Measurements from ENCODE around the gene BRINP2. TPM values are rescaled to one million over a fixed set of nuclear protein-coding genes. Genes with fewer than 3 reads are reported as not detected.

Gene BRINP2
- total and polyA plus RNA-seq, 8 donors, result 0.08 to 0.55 (median 0.15) TPM; not detected in 5

DNA sequence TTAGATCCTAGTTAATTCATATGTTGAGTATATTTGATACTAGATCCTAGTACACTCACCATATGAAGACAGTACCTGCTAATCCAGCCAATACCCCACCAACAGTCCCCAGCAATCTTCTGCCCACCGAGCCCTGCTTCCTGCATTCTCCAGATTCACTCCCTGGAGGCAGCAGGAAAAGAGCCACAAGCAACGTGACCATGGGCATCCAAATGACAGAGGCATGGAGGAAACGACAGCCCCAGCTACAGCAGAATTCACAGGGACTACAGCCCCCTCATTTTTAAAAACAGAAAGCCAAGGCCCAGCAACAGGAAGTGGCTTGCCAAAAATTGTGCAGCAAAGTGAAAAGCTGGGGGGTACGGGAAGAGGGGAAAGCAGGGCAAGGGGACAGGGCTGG lies 35.5 kb upstream of the BRINP2 start:
- intact Hi-C loops (cut with DNase I; ENCODE audit: low total_unique reads), result no loop called here
- no peak for DNase-seq
- H3K9me3 ChIP-seq, result no peaks in the 10 kb centered on the region
- TF ChIP-seq POLR2A (IDR thresholded peaks at IDR 0.05) (no peak), EP300 (IDR thresholded peaks at IDR 0.05) (no peak), POLR2AphosphoS5 (IDR thresholded peaks at IDR 0.05) (no peak)
- TF ChIP-seq, protein P1, sequence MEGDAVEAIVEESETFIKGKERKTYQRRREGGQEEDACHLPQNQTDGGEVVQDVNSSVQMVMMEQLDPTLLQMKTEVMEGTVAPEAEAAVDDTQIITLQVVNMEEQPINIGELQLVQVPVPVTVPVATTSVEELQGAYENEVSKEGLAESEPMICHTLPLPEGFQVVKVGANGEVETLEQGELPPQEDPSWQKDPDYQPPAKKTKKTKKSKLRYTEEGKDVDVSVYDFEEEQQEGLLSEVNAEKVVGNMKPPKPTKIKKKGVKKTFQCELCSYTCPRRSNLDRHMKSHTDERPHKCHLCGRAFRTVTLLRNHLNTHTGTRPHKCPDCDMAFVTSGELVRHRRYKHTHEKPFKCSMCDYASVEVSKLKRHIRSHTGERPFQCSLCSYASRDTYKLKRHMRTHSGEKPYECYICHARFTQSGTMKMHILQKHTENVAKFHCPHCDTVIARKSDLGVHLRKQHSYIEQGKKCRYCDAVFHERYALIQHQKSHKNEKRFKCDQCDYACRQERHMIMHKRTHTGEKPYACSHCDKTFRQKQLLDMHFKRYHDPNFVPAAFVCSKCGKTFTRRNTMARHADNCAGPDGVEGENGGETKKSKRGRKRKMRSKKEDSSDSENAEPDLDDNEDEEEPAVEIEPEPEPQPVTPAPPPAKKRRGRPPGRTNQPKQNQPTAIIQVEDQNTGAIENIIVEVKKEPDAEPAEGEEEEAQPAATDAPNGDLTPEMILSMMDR (IDR thresholded peaks at IDR 0.05), result no peak
- no peaks in the 10 kb centered on the region for H3K27me3 ChIP-seq
- no peaks in the 10 kb centered on the region for H3K4me1 ChIP-seq
- H3K4me3 ChIP-seq, result no peak overlapping the region
- no peaks in the 10 kb centered on the region for H3K36me3 ChIP-seq
- no peak overlapping the region for H3K27ac ChIP-seq
- 50 to 68% (median 62%) methylated on average over 4 of the region's 4 CpGs for WGBS, 5 donors

DNA sequence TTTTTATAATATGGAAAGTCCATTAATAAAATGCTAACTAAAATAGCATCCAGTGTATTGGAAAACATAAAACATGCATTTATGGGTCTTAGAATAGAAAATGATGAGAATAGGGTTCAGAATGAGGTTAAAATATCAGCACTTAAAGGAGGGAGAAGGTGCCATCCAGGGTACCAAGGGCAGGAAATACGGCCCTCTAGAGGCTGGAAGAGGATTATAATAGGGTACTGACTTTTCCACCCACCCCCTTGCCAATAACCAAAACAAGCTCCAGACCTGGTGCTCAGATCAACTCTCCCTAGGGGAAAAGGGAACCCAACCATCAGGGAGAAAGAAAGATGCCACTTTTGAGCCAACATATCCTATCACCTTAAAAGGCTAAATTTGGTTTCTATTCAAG lies 32.9 kb upstream of the BRINP2 start:
- 30 to 68% (median 33%) methylated on average over 1 of the region's 1 CpG for WGBS, 5 donors
- TF ChIP-seq EP300 (IDR thresholded peaks at IDR 0.05), result no peak
- no peak for TF ChIP-seq POLR2A (IDR thresholded peaks at IDR 0.05)
- TF ChIP-seq POLR2AphosphoS5 (IDR thresholded peaks at IDR 0.05), result no peak
- TF ChIP-seq, protein P1 (IDR thresholded peaks at IDR 0.05), result no peak
- Histone ChIP-seq H3K4me3 (no peak overlapping the region), H3K9me3 (no peaks in the 10 kb centered on the region), H3K27me3 (no peaks in the 10 kb centered on the region), H3K4me1 (no peaks in the 10 kb centered on the region), H3K27ac (no peak overlapping the region), H3K36me3 (no peaks in the 10 kb centered on the region)
- intact Hi-C loops (cut with DNase I; ENCODE audit: low total_unique reads), result no loop called here
- no peak for DNase-seq

DNA sequence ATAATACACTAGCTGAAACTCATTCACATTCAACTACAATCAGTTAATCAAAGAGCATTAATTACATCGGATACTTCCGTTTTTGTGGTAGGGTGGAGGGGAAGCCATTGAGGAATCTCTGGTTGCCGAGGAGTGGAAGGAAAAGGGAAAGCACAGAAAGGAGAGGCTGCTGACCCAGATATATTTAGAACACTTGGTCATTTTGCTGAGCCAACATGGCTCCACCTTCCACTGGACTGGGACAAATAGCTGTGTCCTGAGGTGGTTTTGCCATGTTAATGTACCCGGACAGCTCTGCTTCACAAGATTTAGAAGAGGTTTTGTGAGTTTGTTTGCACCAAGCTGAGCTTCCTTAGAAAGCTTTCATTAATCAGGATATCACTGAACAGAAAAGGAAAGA lies 32.4 kb upstream of the BRINP2 start:
- TF ChIP-seq EP300 (IDR thresholded peaks at IDR 0.05) (no peak), POLR2AphosphoS5 (IDR thresholded peaks at IDR 0.05) (no peak), POLR2A (IDR thresholded peaks at IDR 0.05) (no peak)
- TF ChIP-seq, protein P1 (IDR thresholded peaks at IDR 0.05), result no peak
- Histone ChIP-seq H3K4me3 (no peak overlapping the region), H3K9me3 (no peaks in the 10 kb centered on the region), H3K27me3 (no peaks in the 10 kb centered on the region), H3K27ac (no peak overlapping the region), H3K36me3 (no peaks in the 10 kb centered on the region), H3K4me1 (no peaks in the 10 kb centered on the region)
- no peak for DNase-seq
- WGBS, 5 donors, result 67 to 90% (median 86%) methylated on average over 4 of the region's 4 CpGs
- intact Hi-C loops (cut with DNase I; ENCODE audit: low total_unique reads), result no loop called here

DNA sequence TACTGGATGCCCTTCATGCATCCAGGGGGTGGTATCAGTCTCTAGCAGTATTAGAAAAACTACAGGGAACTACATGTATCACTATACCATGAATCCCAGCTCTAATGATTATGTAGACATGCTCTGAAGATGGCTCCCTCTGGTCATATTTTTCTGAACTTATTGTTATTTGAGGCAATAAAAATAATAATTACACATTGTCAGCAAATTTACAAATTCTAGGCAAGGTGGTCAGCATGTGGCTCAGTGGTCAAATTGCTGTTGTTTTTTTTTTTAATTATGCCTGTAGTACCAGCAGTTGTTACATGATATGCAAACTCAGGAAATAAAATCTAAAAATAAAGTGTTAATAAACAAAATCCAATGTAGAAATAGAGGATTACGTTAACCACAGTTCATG lies 28.7 kb upstream of the BRINP2 start:
- Histone ChIP-seq H3K36me3 (no peaks in the 10 kb centered on the region), H3K27me3 (no peaks in the 10 kb centered on the region), H3K27ac (no peak overlapping the region), H3K9me3 (no peaks in the 10 kb centered on the region), H3K4me1 (no peaks in the 10 kb centered on the region), H3K4me3 (no peak overlapping the region)
- DNase-seq, result no peak
- intact Hi-C loops (cut with DNase I; ENCODE audit: low total_unique reads), result no loop called here
- WGBS, 5 donors, result 55 to 74% (median 69%) methylated on average over 1 of the region's 1 CpG
- TF ChIP-seq POLR2AphosphoS5 (IDR thresholded peaks at IDR 0.05) (no peak), POLR2A (IDR thresholded peaks at IDR 0.05) (no peak)
- TF ChIP-seq, protein P1 (IDR thresholded peaks at IDR 0.05), result no peak

Measured in stomach (tissue), 9 donors.